ENCODE data around the gene SUCLG2. TPM values are rescaled to one million over a fixed set of nuclear protein-coding genes. Genes with fewer than 3 reads are reported as not detected.
"Not testable (repeated sequence)": the region's sequence is repeated elsewhere in the genome, so short reads cannot be mapped to it uniquely, and the experiment has no call there.

SUCLG2 gene
- total and polyA plus RNA-seq, 12 donors, result 28.3 to 122 (median 97.4) TPM

DNA sequence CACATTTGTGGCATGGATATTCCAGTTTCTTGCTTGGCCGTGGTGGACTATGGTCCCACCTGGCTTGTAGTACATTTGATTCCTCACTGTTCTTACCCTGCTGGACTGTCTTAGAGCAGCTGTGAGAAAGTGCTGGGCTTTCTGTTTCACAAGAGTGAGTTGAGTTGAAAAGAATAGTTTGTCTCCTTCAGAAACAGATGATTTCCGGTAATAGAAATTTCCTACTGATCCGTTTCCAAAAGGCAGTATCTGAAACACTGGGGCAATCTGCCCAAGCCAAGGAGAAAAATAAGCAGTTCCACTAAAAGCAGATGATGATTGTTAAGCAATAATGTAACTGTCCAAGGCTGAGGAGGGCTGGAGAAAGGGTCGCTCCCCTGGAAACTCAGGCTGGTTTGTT, 96.0 kb downstream of the SUCLG2 start:
- Histone ChIP-seq H3K27ac (no peak overlapping the region), H3K4me1 (peaks cover 0 to 12% (median 0%) of the 10 kb centered on the region in 9 donors), H3K36me3 (peaks cover 0 to 29% (median 0%) of the 10 kb centered on the region in 9 donors), H3K27me3 (no peaks in the 10 kb centered on the region), H3K4me3 (no peak overlapping the region), H3K9me3 (no peaks in the 10 kb centered on the region)
- peak in 3 of 8 donors; percentile 17 to 42 (median 37) for ATAC-seq
- TF ChIP-seq, protein P1, sequence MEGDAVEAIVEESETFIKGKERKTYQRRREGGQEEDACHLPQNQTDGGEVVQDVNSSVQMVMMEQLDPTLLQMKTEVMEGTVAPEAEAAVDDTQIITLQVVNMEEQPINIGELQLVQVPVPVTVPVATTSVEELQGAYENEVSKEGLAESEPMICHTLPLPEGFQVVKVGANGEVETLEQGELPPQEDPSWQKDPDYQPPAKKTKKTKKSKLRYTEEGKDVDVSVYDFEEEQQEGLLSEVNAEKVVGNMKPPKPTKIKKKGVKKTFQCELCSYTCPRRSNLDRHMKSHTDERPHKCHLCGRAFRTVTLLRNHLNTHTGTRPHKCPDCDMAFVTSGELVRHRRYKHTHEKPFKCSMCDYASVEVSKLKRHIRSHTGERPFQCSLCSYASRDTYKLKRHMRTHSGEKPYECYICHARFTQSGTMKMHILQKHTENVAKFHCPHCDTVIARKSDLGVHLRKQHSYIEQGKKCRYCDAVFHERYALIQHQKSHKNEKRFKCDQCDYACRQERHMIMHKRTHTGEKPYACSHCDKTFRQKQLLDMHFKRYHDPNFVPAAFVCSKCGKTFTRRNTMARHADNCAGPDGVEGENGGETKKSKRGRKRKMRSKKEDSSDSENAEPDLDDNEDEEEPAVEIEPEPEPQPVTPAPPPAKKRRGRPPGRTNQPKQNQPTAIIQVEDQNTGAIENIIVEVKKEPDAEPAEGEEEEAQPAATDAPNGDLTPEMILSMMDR (IDR thresholded peaks at IDR 0.05), result no peak
- intact Hi-C loops (cut with DNase I), result no loop called here
- WGBS, 2 donors, result 69 to 76% methylated on average over 4 of the region's 4 CpGs
- DNase-seq, result no peak

DNA sequence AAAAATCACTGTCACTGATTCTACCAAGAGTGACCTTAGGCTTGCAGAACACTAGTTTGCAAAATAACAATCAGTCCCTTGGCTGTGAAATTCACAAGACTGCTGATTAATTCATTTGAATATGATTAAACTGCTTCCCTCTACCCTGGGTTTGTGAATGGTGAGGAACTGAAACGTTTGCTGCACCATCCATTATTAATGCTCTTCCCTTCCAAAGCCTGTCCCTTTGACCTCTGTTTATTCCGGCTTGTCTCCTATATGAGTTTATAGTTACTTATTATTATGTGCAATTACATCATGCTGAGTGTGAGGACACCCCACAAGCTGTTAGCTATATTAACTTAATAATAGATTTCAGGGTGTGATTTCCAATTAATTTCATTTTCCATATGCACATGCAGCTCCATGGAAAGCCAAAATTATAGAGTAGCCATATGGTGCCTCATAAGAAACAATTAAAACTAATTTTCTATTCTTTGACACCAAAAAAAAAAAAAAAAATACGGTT, 96.5 kb downstream of the SUCLG2 start:
- intact Hi-C loops (cut with DNase I), result no loop called here
- DNase-seq, result no peak
- H3K36me3 ChIP-seq, result peaks cover 0 to 28% (median 0%) of the 10 kb centered on the region in 9 donors
- H3K4me1 ChIP-seq, result peaks cover 0 to 12% (median 0%) of the 10 kb centered on the region in 9 donors
- 88 to 94% methylated on average over 3 of the region's 3 CpGs for WGBS, 2 donors
- H3K4me3 ChIP-seq, result no peak overlapping the region
- H3K9me3 ChIP-seq, result no peaks in the 10 kb centered on the region
- H3K27ac ChIP-seq, result no peak overlapping the region
- TF ChIP-seq, protein P1 (IDR thresholded peaks at IDR 0.05), result no peak
- no peak for ATAC-seq
- H3K27me3 ChIP-seq, result no peaks in the 10 kb centered on the region

DNA sequence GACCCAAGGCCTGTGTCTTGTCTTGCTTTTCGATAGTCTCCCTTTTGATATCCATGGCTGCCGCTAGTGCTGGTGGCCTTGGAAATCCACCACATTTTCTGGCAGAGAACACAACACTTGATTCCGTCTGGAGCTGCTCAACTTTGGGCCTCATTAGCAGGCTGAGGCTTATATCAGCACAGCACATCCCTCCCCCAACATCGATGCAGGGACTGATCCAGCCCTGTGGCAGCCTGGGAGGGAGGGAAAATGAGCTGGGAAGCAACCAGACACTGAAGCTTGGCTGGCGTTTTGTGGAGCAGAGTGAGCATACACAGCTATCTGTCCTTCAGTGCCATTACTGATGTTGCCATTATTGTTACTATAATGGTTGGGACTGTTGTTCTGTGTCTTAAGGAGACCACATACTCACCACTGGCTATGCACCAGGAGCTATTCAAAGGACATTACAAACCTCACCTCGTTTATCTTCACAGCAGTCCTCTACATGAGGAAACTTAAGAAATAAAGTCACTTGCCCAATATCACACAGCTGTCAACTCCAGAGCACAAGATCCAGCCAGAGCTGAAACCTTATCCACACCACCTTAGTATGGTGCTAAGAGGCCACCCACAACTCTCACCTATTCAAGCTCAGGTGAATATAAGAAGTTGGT, 102.9 kb downstream of the SUCLG2 start:
- intact Hi-C loops (cut with DNase I), result no loop called here
- ATAC-seq, result no peak
- H3K9me3 ChIP-seq, result no peaks in the 10 kb centered on the region
- peaks cover 0 to 16% (median 0%) of the 10 kb centered on the region in 9 donors for H3K36me3 ChIP-seq
- TF ChIP-seq, protein P1 (IDR thresholded peaks at IDR 0.05), result no peak
- H3K4me1 ChIP-seq, result no peaks in the 10 kb centered on the region
- no peak for DNase-seq
- no peak overlapping the region for H3K4me3 ChIP-seq
- no peaks in the 10 kb centered on the region for H3K27me3 ChIP-seq
- no peak overlapping the region for H3K27ac ChIP-seq
- WGBS, 2 donors, result 61 to 68% methylated on average over 6 of the region's 6 CpGs

DNA sequence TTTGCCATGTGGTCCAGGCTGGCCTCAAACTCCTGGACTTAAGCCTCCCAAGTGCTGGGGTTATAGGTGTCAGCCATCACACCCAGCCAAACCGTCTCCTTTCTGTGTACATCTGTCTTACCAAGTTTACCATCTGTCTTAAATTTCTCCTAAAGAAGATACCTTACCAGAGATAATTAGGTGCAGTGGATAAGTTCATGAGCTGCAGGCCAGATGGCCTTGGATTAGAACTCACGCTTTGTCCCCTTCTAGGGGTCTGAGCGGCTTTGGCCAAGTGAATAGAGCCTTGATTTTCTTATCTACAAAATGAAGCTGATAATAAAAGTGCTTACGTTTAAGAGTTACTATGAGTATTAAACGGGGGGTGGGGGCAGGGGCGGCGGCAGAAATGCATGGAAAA, 103.9 kb downstream of the SUCLG2 start:
- Histone ChIP-seq H3K36me3 (peaks cover 0 to 7% (median 0%) of the 10 kb centered on the region in 9 donors), H3K4me1 (no peaks in the 10 kb centered on the region), H3K4me3 (no peak overlapping the region), H3K27ac (no peak overlapping the region), H3K9me3 (no peaks in the 10 kb centered on the region), H3K27me3 (no peaks in the 10 kb centered on the region)
- ATAC-seq, result no peak
- TF ChIP-seq, protein P1 (IDR thresholded peaks at IDR 0.05), result no peak
- 86 to 91% methylated on average over 7 of the region's 7 CpGs for WGBS, 2 donors
- intact Hi-C loops (cut with DNase I), result no loop called here
- DNase-seq, result no peak

DNA sequence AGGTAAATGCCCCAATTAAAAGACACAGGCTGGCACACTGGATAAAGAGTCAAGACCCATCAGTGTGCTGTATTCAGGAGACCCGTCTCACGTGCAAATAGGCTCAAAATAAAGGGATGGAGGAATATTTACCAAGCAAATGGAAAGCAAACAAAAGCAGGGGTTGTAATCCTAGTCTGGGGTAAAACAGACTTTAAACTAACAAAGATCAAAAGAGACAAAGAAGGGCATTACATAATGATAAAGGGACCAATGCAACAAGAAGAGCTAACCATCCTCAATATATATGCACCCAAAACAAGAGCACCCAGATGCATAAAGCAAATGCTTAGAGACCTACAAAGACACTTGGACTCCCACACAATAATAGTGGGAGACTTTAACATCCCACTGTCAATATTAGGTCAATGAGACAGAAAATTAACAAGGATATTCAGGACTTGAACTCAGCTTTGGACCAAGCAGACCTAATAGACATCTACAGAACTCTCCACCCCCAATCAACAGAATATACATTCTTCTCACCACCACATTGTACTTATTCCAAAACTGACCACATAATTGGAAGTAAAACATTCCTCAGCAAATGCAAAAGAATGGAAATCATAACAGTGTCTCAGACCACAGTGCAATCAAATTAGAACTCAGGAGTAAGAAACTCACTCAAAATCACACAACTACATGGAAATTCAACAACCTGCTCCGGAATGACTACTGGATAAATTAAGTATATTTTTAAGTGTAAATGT, 111.7 kb downstream of the SUCLG2 start:
- H3K27me3 ChIP-seq; H3K27ac ChIP-seq; DNase-seq; H3K36me3 ChIP-seq; intact Hi-C loops (cut with DNase I); H3K4me1 ChIP-seq; H3K4me3 ChIP-seq; ATAC-seq: not testable (repeated sequence)
- H3K9me3 ChIP-seq, result peaks cover 0 to 13% (median 0%) of the 10 kb centered on the region in 11 donors
- WGBS, 2 donors, result 91 to 98% methylated on average over 3 of the region's 3 CpGs
